Inflammatory macrophage (primary cell): ENCODE results near the gene NCLN.
"Not testable (repeated sequence)": the region's sequence is repeated elsewhere in the genome, so short reads cannot be mapped to it uniquely, and the experiment has no call there.

Experiments used
- DNase-seq, 2 donors: peaks; one replicate each; pipeline ENCODE4 v3.0.0-alpha.2; 2020 to 2022

NCLN gene

DNA sequence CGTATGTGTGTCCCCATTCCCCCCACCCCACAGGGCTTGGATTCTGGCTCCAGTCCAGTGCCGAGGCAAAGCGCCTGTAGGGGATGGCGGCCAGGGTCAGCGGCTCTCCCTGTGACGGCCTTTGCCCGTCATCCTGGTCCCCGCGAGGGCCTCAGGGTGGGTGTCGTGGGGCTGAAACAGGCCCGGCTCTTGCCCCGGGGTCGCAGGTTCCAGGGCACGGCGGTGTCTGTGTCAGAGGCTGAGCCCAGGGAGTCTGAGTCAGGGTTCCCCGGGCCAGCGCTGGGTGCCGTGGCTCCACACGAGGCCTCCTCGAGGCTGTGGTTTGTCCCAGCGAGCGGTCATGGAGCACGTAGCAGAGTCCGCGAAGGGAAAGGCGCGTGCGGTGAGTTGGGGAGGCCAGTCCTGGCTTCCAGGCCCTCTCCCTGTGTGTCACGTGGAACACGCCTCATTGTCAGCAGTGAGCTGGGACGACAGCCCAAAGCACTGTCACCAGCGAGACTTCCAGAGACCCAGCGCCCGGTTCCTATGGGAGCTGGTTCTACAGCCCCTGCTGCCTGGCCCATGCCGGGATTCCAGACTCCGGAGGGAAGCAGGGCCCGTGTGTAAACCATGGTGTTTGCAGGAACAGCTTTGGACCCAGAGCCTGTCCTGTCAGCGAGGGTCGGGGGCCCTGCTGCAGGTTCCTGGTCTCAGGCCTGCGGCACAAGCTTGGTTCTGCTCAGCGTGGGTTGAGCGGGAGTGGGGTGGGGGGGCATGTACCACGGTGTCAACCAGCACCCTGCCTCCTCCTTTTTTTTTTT lies 13.4 kb downstream of the NCLN start:
- DNase-seq, result no peak

DNA sequence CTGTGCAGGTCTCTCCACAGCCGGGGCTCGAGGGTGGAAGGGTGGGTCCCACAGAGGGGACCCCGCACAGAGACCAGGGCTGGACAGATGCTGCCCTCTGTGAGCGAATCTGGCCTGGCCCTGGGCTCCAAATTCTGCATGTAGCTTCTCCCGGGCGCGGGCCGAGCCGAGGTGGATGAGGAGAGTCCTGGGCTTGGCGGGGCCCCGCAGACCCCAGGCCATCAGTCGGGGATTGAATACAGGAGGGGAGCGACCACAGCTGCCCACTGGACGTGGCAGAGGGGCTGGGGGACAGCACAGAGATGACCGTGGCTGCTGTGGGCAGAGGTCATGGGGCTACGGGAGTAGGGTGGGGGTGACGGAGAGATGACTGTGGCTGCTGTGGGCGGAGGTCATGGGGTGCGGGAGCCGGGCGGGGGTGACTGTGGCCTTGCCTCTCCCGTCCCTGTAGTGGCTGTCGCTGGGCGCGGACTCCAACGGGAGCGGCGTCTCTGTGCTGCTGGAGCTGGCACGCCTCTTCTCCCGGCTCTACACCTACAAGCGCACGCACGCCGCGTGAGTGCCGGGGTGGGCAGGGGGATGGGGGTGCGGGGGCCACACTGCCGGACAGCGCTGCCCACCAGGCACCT lies 15.5 kb downstream of the NCLN start:
- DNase-seq, result peak in 1 of 2 donors; percentile 63

DNA sequence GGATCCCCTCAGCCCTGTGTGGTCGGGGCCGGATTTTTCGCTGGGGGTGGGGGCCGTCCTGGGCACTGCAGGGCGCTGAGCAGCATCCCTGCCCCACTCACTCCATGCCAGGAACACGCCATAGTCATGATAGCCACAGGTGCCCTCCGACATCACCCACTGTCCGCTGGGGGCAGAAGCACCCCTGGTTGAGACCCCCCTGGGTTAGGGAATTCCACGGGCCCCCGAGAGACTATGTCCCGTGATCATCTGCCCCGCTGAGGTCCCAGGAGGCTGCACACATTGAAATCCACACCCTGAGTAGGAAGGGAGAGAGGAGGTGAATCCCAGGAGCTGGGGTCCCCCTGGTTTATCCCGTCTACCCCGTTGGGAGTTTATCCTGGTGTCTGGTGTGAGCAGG lies 16.2 kb downstream of the NCLN start:
- no peak for DNase-seq

DNA sequence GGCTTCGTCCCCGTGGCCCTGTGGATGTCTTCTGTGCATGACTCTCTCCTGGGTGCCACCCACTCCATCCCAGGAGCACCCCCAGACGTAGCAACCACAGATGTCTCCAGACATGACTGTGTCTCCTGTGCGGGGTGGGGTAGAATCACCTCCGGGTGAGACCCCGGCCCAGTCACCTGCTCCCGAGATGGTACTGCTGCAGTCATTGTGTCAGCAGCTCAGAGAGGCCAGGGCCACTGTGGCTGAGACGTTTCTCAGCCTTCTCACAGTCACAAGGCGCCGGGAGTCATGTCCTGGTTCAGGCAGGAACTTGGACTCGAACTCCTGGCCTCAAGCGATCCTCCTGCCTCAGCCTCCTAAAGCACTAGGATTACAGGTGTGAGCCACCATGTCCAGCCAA lies 16.6 kb downstream of the NCLN start:
- no peak for DNase-seq

DNA sequence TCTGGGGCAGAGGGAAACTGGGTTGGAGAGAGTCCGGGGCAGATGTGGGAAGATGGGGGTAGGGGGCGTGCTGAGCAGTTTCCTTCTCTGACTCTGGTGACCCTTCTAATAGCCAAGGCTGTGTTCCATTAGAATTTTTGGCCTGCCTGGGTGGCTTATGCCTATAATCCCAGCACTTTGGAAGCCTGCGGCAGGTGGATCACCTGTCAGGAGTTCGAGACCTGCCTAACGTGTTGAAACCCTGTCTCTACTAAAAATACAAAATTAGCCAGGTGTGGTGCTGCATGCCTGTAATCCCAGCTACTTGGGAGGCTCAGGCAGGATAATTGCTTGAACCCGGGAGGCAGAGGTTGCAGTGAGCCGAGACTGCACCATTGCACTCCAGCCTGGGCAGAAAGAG lies 17.2 kb downstream of the NCLN start:
- not testable (repeated sequence) for DNase-seq

DNA sequence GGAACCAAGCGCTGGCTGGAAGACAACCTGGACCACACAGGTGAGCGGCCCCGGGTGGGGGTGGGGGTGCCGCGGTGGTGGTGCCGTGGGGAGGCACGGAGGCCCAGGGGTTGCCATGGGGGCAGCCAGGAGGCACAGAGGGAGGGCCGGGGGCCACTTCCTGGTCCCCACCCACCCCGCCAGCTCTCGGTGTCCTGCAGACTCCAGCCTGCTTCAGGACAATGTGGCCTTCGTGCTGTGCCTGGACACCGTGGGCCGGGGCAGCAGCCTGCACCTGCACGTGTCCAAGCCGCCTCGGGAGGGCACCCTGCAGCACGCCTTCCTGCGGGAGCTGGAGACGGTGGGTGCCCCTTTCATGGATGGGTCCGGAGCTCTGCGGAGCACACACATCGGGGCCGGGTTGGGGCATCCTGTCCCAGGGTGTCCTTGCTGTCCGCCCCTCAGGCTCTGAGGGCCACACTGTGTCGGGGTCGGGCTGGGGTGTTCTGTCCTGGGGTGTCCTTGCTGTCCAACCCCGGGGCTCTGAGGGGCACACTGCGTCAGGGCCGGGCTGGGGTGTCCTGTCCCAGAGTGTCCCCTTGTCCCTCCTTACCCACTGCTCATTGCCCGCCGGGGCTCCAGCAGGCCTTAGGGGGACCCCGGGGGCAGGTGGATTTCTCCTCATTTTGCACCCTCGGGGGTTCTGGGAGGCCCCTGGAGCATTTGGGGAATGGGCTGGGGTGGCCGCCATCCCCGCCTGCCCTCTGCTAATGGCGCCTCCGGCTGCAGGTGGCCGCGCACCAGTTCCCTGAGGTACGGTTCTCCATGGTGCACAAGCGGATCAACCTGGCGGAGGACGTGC lies 18.3 kb downstream of the NCLN start:
- no peak for DNase-seq

DNA sequence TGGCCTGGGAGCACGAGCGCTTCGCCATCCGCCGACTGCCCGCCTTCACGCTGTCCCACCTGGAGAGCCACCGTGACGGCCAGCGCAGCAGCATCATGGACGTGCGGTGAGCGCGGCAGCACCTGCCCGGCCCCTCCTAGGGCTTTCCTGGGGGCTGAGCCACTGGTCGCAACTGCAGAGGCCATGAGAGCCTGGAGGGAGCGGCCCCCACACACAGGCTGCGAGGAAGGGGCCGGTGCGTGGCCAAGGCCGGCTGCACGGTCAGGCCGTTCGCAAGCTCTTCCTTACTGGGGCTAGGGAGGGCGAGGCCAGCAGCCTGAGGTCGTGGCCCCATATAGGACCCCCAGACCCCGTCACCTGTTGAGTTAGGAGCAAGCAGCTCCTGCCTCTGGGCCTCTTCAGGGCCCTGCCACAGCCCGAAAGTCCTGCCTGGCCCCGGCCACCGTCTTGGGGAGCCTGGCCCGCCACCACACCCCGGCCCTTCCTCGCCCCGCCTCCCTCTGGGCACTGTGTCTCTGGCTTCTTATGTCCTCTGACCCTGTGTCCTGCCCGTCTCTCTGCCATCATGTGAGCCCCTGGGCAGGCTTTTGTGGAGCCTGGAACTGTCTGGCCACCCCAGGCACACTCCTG lies 19.0 kb downstream of the NCLN start:
- DNase-seq, result no peak

DNA sequence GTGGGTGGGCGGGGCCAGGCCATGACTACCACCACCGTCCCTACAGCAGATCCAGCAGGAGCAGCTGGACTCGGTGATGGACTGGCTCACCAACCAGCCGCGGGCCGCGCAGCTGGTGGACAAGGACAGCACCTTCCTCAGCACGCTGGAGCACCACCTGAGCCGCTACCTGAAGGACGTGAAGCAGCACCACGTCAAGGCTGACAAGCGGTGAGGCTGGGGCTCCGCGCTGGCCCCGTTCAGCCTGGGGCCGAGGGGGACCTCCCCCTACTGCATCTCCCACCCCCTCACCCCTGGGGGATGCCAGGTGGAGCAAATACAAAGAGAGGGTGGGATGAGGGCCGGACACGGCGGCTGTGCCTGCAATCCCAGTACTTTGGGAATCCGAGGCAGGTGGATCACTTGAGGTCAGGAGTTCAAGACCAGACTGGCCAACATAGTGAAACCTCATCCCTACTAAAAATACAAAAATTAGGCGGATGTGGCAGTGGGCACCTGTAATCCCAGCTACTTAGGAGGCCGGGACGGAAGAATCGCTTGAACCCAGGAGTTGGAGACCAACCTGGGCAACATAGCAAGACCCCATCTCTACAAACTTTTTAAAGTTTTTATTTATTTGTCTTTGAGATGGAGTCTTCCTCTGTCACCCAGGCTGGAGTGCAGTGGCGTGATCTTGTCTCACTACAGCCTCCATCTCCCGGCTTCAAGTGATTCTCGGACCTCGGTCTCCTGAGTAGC lies 20.7 kb downstream of the NCLN start:
- no peak for DNase-seq

DNA sequence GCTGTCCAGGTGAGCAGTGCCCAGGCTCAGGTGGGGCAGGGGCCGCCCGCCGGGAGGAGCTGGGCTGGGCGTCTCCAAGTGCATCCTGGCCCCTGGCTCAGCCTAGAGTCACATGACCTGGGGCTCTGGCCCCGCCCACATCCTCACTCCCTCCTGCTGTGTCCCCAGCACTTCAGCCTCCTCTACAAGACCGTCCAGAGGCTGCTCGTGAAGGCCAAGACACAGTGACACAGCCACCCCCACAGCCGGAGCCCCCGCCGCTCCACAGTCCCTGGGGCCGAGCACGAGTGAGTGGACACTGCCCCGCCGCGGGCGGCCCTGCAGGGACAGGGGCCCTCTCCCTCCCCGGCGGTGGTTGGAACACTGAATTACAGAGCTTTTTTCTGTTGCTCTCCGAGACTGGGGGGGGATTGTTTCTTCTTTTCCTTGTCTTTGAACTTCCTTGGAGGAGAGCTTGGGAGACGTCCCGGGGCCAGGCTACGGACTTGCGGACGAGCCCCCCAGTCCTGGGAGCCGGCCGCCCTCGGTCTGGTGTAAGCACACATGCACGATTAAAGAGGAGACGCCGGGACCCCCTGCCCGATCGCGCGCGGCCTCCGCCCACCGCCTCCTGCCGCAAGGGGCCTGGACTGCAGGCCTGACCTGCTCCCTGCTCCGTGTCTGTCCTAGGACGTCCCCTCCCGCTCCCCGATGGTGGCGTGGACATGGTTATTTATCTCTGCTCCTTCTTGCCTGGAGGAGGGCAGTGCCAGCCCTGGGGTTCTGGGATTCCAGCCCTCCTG lies 21.9 kb downstream of the NCLN start:
- DNase-seq, result no peak

DNA sequence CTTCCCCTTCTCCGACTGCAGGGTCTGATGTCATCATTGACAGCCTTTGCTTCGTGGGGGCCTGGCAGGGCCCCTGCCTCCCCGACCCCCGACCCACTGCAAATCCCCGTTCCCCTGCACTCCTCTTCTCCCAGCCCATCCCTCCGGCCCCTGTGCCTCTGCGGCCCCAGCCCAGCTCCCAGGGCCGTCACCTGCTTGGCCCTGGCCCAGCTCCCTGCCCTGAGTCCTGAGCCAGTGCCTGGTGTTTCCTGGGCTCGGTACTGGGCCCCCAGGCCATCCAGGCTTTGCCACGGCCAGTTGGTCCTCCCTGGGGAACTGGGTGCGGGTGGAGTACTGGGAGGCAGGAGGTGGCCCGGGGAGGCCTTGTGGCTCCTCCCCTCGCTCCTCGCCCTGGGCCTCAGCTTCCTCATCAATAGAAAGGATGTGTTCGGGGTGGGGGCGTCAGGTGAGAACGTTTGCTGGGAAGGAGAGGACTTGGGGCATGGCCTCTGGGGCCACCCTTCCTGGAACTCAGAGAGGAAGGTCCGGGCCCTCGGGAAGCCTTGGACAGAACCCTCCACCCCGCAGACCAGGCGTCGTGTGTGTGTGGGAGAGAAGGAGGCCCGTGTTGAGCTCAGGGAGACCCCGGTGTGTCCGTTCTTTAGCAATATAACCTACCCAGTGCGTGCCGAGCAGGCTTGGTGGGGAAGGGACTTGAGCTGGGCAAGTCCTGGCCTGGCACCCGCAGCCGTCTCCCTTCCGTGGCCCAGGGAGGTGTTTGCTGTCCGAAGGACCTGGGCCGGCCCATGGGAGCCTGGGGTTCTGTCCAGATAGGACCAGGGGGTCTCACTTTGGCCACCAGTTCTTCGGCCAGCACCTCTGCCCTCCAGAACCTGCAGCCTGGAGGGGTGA lies 22.8 kb downstream of the NCLN start:
- no peak for DNase-seq

DNA sequence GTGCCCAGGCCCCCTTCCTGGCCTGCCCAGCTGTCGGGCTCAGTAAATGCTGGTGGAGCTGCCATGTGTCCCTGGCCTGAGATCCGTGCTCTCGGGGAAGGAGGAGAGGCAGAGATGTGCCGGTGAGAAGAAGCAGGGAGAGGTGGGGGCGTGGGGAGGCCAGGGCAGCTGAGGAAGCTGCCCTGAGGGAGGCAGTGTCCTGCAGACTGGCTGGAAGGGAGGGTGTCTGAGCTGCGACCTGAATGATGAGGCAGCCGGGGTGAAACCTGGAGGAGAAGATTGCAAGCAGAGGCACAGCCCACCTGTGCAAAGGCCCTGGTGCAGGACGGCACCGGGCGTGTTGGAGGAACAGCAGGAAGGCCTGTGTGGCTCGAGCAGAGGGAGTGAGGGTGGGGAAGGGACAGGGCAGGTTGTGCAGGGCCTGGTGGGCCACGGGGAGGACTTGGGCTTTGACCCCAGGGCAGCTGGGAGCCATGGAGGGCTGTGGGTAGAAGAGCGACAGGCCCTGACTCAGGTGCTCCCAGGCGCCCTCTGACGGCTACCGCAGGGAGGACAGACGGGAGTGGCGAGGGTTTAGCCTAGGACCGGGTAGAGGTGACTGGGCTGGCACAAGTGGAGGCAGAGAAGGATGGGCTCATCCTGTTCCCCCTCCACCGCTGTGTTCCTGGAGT lies 24.8 kb downstream of the NCLN start:
- peak; percentile 56 to 60 for DNase-seq

DNA sequence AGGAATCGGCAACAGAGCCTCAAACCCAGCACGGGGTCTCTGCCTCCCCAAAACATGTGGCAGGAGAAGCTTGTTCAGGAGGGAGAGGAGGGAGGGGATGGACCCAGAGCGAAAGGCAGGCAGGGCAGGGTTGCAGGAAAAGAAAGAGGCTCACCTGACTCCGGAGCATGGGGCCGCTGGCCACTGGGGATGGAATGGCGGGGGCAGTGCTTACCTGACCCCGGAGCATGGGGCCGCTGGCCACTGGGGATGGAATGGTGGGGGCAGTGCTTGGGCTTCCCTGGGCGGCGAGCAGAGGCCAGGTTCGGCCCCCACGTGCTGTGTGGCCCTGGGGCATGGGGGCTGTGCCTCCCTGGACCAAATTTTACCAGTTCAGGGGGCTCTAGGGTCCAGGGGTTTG lies 25.5 kb downstream of the NCLN start:
- no peak for DNase-seq

DNA sequence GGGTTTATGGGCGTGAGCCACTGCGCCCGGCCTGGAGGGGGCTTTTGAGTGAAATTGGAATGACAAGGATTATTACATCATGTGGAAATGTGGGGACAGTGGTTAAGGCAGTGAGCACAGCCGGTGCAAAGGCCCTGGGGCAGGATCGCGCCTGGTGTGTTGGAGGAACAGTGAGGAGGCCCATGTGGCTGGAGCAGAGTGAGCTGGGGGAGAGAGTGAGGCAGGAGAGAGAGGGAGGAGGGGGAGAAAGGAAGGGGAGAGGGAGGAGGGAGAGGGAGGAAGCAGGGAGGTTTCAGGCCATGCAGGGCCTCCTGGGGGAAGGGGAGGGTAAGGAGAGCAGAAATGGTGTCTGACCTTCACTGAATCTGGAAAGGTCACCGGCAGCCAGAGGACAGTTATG lies 27.4 kb downstream of the NCLN start:
- DNase-seq, result no peak

DNA sequence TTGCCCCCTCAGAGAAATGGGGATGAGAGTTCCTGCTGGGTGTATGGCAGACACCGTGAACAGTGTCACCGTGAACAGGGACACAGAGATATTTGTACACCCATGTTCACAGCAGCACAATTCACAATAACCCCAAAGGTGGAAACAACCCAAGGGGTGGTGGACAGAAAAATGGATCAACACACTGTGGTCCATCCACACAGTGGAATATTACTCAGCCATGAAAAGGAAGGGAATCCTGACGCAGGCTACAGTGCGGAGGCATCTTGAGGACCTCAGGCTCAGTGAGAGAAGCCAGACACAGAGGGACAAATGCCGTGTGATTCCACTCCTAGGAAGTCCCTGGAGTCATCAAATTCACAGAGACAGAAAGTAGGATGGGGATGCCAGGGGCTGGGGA lies 31.1 kb downstream of the NCLN start:
- DNase-seq, result no peak

DNA sequence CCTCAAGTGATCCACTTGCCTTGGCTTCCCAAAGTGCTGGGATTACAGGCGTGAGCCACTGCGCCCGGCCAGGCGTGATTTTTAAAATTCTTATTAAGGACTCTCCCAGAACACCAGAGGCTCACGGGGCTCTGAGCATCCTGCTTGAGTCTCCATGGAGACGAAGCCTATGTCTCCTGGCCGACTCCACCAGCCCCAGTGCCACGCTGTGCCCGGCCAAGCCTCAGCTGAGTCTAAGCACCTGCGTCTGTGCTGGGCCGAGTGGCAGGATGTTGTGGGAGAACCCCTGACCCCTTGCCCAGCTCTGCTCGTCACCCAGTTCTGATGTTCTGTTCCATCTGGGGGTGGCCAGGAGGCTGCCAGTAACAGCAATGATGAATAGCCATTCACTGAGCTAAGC lies 34.8 kb downstream of the NCLN start:
- DNase-seq, result no peak

DNA sequence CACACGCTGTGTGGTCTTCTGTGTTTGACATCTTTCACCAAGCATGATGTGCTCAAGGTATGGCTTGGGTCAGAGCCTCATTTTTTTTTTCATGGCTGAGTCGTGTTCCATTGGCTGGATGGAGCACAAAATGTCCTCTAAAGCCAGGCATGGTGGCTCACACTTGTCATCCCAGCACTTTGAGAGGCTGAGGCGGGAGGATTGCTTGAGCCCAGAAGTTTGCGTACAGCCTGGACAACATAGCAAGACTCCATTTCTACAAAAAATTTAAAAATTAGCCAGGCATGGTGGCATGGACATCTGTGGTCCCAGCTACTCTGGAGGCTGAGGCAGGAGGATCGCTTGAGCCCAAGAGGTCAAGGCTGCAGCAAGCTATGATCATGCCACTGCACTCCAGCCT lies 35.8 kb downstream of the NCLN start:
- DNase-seq, result not testable (repeated sequence)

DNA sequence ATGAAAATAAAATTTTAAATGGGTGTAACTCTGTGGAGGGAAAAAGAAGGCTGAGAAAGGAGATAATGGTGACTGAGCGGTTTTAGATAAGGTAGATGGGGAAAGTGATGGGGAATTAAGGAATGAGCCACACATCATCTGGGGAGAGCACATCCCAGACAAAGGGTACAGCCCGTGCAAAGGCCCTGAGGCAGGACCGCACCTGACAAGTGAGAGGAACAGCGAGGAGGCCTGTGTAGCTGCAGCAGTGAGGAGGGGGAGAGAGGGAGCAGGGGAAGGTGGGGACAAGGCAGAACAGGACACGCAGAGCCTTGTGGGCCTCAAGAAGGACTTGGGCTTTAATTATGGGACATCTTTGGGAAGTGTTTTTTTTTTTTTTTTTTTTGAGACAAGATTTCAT lies 37.0 kb downstream of the NCLN start:
- DNase-seq, result no peak

DNA sequence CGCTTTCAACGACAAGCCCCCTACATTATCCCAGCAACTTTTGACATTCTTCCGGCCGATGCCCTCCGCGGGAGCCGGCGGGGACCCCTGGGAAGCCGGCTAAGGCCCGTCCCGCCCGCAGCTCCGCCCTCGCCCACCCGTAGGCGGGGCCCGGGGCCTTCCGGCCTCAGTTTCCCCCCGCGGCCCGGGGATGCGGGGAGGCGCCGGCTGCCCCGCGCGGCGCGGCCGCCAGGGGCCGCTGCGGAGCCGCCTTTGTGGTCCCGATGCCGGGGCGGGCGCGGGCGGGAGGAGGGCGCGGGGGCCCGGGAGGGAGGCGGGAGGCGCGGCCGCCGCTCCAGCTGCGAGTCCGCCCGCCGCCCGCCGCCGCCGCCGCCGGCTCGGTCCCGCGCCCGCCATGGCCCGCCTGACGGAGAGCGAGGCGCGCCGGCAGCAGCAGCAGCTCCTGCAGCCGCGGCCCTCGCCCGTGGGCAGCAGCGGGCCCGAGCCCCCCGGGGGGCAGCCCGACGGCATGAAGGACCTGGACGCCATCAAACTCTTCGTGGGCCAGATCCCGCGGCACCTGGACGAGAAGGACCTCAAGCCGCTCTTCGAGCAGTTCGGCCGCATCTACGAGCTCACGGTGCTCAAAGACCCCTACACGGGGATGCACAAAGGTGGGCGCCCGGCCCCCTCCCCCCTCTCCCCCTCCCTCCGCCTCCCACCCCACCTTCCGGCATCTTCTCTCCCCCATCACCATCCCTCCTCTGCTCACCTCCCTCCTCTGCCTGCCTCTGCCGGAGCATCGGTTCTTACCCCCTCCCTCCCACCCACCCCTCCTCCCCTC lies 38.8 kb downstream of the NCLN start, which contains the start of gene CELF5:
CELF5 (plus strand) TSS at position 316 of the 823 bp plus-strand sequence; CDS start at position 395, 79 bp downstream.
- peak in 1 of 2 donors; percentile 19 for DNase-seq

DNA sequence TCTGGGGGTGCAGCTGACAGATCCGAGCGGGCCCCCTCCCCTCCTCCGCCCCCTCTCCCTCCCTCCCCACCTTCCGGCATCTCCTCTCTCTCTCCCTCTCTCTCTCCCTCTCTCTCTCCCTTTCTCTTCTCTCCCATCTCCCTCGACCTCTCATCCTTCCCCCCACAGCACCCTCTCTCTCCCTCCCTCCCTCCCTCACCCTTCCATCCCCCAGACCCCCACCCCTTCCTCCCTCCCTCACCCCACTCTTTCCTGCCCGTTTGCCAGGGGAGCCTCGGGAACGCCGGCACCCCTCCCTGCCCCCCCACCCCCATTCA lies 39.4 kb downstream of the NCLN start:
- no peak for DNase-seq
